HL-60 (cell line): ENCODE data around the gene GATM.

Experiments
- CTCF ChIP-seq: IDR thresholded peaks from one replicate; pipeline ENCODE4 v1.5.1; 2011; ENCODE audit warnings: low read length, control low read depth, inconsistent platforms; ENCODE audit not compliant: insufficient read depth
- GABPA ChIP-seq: IDR thresholded peaks from 2 replicates; pipeline ENCODE4 v1.6.1; 2012; ENCODE audit warnings: low read depth
- POLR2AphosphoS5 ChIP-seq: IDR thresholded peaks from 2 replicates; pipeline ENCODE4 v1.6.1; 2012; ENCODE audit warnings: low read depth
- REST ChIP-seq: IDR thresholded peaks from 2 replicates; pipeline ENCODE4 v1.6.1; 2012; ENCODE audit warnings: low read depth; ENCODE audit not compliant: insufficient replicate concordance
- SPI1 ChIP-seq: IDR thresholded peaks from 2 replicates; pipeline ENCODE4 v1.6.1; 2012; ENCODE audit warnings: low read depth, mild to moderate bottlenecking, borderline replicate concordance

- TF ChIP-seq CTCF (no peak), POLR2AphosphoS5 (no peak), SPI1 (no peak), REST (no peak), GABPA (no peak)
Observed at GRCh38 chr15:45363334-45363733, 15.0 kb downstream of the GATM start.
